ENCODE measurements around the gene IL6.

IL6 gene

GRCh38 chr7:22709857-22710256 lies 17.1 kb upstream of the IL6 start:
- no peak for TF ChIP-seq CTCF (conservative IDR thresholded peaks at IDR 0.05)
- no peak overlapping the region for H3K27ac ChIP-seq

DNA sequence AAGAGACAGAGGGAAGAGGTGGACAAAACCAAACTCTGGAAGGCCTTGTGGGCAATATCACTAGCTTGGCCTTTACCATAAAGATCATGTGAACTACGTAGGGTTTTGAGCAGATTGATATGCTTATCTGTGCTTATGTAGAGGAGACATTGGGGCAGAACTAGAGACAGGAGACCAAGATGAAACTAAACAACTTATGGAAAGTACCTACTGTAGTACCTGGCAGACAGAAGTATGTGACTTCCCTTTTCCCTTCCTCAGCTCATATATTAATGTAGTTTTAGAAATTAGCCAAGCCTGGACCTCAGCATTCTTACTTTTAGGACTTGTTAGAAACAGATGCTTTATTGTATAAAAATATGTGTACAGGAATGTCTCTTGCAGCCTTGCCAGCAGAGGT lies 14.0 kb upstream of the IL6 start:
- no peak overlapping the region for H3K27ac ChIP-seq
- TF ChIP-seq CTCF (conservative IDR thresholded peaks at IDR 0.05) = no peak

DNA sequence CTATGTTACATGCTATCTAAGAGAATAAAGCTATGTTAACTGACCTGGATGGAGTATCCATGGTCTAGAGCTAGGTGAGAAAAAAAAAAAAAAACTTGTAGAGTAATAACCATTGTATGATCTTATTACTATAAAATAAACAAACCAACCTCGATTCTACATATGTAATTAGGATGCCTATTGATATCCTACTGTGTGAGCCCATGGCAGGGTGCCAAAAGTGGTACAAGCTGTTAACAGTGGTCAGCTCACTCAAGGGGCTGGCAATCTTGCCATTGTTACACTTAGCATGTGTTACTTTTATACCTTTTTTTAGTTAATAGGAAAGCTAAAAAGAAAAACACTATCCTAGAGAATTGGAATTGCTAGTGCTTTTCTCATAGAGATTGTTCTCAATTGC lies 13.5 kb upstream of the IL6 start:
- H3K27ac ChIP-seq = no peak overlapping the region
- TF ChIP-seq CTCF (conservative IDR thresholded peaks at IDR 0.05) = no peak

- H3K27ac ChIP-seq = no peak overlapping the region
- no peak for TF ChIP-seq CTCF (conservative IDR thresholded peaks at IDR 0.05)
These were observed 11.0 kb upstream of the IL6 start for GRCh38 chr7:22715969-22716368.

DNA sequence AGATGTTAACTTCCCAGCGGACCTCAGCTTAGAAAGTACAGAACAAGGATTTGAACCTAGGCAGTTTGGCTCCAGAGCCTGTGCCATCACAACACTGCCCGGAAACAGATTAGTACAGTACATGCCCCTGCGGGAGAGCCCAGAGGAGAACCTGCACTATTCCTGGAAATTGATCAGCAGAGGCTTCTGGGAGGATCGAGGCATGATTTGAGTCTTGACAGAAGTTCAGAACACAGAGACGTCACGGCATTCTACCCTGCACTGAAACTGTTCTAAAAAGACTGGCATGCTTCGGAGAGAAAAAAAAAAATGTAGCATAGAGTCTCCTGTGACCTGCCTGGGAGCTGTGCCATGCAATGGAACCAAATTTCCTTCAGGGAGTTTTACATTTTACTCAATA lies 9.2 kb upstream of the IL6 start:
- no peak for TF ChIP-seq CTCF (conservative IDR thresholded peaks at IDR 0.05)
- no peak overlapping the region for H3K27ac ChIP-seq

GRCh38 chr7:22718200-22718711 lies 8.7 kb upstream of the IL6 start:
- no peak for TF ChIP-seq CTCF (conservative IDR thresholded peaks at IDR 0.05)
- no peak overlapping the region for H3K27ac ChIP-seq

GRCh38 chr7:22718911-22719420 lies 8.0 kb upstream of the IL6 start:
- no peak overlapping the region for H3K27ac ChIP-seq
- no peak for TF ChIP-seq CTCF (conservative IDR thresholded peaks at IDR 0.05)

Measured in VCaP (cell line).